HG02852 (cell line): ENCODE data around the gene EIF5.

Source experiments
- ATAC-seq: cut with Tn5 transposase; IDR thresholded peaks from one replicate; pipeline ENCODE4 v1.9.1; 2021; ENCODE audit warnings: mild to moderate bottlenecking, moderate library complexity; ENCODE audit not compliant: unreplicated experiment

Gene EIF5

GRCh38 chr14:103392106-103392505 is 58.1 kb downstream of the EIF5 start:
- no peak for ATAC-seq

- ATAC-seq: no peak
These were observed 58.5 kb downstream of the EIF5 start for GRCh38 chr14:103392572-103392971.

- ATAC-seq: no peak
These were observed 59.0 kb downstream of the EIF5 start for GRCh38 chr14:103393070-103393469.

- ATAC-seq: no peak
These were observed 59.9 kb downstream of the EIF5 start for GRCh38 chr14:103393676-103394626.
